ENCODE measurements around the gene NRL.

DNA sequence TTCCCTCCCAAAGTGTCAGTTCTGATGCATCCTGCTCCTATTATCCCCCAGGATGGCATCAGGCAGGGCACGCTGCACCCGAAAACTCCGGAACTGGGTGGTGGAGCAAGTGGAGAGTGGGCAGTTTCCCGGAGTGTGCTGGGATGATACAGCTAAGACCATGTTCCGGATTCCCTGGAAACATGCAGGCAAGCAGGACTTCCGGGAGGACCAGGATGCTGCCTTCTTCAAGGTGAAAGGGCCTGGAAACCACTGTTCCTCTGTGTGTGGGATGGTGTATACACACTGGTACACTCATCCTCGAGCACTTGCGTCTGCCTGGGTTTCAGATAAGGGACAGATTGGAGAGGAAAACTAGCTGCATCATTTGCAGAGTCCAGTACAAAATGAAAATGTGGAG, 47.3 kb upstream of the NRL start:
- TF ChIP-seq FOS (IDR thresholded peaks at IDR 0.05; ENCODE audit: borderline replicate concordance, extremely low read depth, insufficient read length) (no peak), ZBED1 (IDR thresholded peaks at IDR 0.05; ENCODE audit: borderline replicate concordance) (no peak)
- TF ChIP-seq, protein P1, sequence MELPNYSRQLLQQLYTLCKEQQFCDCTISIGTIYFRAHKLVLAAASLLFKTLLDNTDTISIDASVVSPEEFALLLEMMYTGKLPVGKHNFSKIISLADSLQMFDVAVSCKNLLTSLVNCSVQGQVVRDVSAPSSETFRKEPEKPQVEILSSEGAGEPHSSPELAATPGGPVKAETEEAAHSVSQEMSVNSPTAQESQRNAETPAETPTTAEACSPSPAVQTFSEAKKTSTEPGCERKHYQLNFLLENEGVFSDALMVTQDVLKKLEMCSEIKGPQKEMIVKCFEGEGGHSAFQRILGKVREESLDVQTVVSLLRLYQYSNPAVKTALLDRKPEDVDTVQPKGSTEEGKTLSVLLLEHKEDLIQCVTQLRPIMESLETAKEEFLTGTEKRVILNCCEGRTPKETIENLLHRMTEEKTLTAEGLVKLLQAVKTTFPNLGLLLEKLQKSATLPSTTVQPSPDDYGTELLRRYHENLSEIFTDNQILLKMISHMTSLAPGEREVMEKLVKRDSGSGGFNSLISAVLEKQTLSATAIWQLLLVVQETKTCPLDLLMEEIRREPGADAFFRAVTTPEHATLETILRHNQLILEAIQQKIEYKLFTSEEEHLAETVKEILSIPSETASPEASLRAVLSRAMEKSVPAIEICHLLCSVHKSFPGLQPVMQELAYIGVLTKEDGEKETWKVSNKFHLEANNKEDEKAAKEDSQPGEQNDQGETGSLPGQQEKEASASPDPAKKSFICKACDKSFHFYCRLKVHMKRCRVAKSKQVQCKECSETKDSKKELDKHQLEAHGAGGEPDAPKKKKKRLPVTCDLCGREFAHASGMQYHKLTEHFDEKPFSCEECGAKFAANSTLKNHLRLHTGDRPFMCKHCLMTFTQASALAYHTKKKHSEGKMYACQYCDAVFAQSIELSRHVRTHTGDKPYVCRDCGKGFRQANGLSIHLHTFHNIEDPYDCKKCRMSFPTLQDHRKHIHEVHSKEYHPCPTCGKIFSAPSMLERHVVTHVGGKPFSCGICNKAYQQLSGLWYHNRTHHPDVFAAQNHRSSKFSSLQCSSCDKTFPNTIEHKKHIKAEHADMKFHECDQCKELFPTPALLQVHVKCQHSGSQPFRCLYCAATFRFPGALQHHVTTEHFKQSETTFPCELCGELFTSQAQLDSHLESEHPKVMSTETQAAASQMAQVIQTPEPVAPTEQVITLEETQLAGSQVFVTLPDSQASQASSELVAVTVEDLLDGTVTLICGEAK (IDR thresholded peaks at IDR 0.05; ENCODE audit: borderline replicate concordance): no peak

Data from GM12878 (cell line).